22Rv1 (cell line): ENCODE measurements around the gene ALX4.

Experiments used
- CTCF ChIP-seq: fragments of 450-650 bp; IDR thresholded peaks from 2 replicates; pipeline ENCODE4 v1.5.1; 2017; ENCODE audit warnings: mild to moderate bottlenecking
- ZFX ChIP-seq: fragments of 450-650 bp; IDR thresholded peaks from 2 replicates; pipeline ENCODE4 v1.6.1; 2017; ENCODE audit warnings: antibody characterized with exemption, borderline replicate concordance

- TF ChIP-seq CTCF = peak; percentile 14
- TF ChIP-seq ZFX = no peak
Observed at GRCh38 chr11:44351898-44352498, 42.1 kb upstream of the ALX4 start.
